NT2/D1 (cell line): Measurements from ENCODE around the gene ASPG.

Experiments used
- YY1 ChIP-seq: IDR thresholded peaks from 2 replicates; pipeline ENCODE4 v1.6.1; 2011; ENCODE audit not compliant: insufficient read length, insufficient read depth
- ZNF274 ChIP-seq: IDR thresholded peaks from 2 replicates; pipeline ENCODE4 v1.6.1; 2011; ENCODE audit warnings: mild to moderate bottlenecking, low read depth, low read length

DNA sequence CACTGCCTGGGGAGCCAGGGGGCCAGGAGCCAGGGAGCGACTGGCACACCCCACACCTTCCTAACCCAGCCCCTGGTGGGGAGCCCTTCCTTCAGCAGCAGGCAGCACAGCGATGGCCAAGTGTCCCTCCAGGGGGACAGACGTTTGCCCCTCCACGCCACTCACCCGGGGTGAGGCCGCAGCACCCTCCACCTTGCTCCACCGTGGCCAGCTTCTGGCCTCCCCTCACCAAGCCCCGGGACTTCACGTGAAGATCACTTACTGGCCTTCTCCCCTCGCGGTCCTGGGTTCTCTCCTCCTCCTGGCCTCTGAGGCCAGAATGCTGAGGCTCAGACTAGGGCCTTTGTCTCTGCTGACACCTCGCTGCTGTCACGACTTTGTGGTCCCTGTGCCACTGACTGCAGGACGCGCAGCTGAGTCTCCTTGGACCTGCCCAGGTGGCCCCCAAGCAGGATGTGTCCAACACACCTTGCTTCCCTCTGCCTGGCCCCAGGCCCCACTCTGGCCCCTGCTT, 3.5 kb upstream of the ASPG start:
- TF ChIP-seq YY1 = no peak
- TF ChIP-seq ZNF274 = no peak
